Measurements from ENCODE around the gene KCNH2.

DNA sequence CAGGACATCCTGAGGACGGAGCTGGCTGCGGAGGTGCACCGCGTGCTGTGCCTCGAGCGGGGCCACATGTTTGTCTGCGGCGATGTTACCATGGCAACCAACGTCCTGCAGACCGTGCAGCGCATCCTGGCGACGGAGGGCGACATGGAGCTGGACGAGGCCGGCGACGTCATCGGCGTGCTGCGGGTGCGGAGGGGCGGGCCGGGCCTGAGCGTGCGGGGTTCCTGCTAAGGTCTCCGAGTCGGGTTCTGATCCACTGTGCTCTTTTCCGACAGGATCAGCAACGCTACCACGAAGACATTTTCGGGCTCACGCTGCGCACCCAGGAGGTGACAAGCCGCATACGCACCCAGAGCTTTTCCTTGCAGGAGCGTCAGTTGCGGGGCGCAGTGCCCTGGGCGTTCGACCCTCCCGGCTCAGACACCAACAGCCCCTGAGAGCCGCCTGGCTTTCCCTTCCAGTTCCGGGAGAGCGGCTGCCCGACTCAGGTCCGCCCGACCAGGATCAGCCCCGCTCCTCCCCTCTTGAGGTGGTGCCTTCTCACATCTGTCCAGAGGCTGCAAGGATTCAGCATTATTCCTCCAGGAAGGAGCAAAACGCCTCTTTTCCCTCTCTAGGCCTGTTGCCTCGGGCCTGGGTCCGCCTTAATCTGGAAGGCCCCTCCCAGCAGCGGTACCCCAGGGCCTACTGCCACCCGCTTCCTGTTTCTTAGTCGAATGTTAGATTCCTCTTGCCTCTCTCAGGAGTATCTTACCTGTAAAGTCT lies 35.8 kb upstream of the KCNH2 start:
- TF ChIP-seq, protein P1, sequence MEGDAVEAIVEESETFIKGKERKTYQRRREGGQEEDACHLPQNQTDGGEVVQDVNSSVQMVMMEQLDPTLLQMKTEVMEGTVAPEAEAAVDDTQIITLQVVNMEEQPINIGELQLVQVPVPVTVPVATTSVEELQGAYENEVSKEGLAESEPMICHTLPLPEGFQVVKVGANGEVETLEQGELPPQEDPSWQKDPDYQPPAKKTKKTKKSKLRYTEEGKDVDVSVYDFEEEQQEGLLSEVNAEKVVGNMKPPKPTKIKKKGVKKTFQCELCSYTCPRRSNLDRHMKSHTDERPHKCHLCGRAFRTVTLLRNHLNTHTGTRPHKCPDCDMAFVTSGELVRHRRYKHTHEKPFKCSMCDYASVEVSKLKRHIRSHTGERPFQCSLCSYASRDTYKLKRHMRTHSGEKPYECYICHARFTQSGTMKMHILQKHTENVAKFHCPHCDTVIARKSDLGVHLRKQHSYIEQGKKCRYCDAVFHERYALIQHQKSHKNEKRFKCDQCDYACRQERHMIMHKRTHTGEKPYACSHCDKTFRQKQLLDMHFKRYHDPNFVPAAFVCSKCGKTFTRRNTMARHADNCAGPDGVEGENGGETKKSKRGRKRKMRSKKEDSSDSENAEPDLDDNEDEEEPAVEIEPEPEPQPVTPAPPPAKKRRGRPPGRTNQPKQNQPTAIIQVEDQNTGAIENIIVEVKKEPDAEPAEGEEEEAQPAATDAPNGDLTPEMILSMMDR (IDR thresholded peaks at IDR 0.05), result no peak
- TF ChIP-seq, protein P2, sequence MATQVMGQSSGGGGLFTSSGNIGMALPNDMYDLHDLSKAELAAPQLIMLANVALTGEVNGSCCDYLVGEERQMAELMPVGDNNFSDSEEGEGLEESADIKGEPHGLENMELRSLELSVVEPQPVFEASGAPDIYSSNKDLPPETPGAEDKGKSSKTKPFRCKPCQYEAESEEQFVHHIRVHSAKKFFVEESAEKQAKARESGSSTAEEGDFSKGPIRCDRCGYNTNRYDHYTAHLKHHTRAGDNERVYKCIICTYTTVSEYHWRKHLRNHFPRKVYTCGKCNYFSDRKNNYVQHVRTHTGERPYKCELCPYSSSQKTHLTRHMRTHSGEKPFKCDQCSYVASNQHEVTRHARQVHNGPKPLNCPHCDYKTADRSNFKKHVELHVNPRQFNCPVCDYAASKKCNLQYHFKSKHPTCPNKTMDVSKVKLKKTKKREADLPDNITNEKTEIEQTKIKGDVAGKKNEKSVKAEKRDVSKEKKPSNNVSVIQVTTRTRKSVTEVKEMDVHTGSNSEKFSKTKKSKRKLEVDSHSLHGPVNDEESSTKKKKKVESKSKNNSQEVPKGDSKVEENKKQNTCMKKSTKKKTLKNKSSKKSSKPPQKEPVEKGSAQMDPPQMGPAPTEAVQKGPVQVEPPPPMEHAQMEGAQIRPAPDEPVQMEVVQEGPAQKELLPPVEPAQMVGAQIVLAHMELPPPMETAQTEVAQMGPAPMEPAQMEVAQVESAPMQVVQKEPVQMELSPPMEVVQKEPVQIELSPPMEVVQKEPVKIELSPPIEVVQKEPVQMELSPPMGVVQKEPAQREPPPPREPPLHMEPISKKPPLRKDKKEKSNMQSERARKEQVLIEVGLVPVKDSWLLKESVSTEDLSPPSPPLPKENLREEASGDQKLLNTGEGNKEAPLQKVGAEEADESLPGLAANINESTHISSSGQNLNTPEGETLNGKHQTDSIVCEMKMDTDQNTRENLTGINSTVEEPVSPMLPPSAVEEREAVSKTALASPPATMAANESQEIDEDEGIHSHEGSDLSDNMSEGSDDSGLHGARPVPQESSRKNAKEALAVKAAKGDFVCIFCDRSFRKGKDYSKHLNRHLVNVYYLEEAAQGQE (IDR thresholded peaks at IDR 0.05; ENCODE audit: insufficient read depth in 1 of 2, low read depth in 2 of 2, low read length in 1 of 2), result no peak
- no peak for TF ChIP-seq POLR2AphosphoS5 (IDR thresholded peaks at IDR 0.05; ENCODE audit: low read depth, low read length)
- no peak for TF ChIP-seq TCF7L2 (IDR thresholded peaks at IDR 0.05; ENCODE audit: low read depth, low read length)
